SK-N-MC (cell line): ENCODE measurements around the gene CHRNA4.

Experiments used
- EZH2 ChIP-seq: fragments of 200-600 bp; sonication (generic); IDR thresholded peaks from one replicate; pipeline ENCODE4 v1.6.1; 2017; ENCODE audit warnings: antibody characterized with exemption
- FOXP2 ChIP-seq: optimal IDR thresholded peaks from 2 replicates; pipeline ENCODE3; 2011; ENCODE audit warnings: mild to moderate bottlenecking, moderate library complexity; ENCODE audit not compliant: insufficient read depth; ENCODE audit errors: extremely low read length, control extremely low read depth
- POLR2AphosphoS5 ChIP-seq: IDR thresholded peaks from 2 replicates; pipeline ENCODE4 v1.6.1; 2012; ENCODE audit warnings: mild to moderate bottlenecking, low read depth, low read length, borderline replicate concordance

DNA sequence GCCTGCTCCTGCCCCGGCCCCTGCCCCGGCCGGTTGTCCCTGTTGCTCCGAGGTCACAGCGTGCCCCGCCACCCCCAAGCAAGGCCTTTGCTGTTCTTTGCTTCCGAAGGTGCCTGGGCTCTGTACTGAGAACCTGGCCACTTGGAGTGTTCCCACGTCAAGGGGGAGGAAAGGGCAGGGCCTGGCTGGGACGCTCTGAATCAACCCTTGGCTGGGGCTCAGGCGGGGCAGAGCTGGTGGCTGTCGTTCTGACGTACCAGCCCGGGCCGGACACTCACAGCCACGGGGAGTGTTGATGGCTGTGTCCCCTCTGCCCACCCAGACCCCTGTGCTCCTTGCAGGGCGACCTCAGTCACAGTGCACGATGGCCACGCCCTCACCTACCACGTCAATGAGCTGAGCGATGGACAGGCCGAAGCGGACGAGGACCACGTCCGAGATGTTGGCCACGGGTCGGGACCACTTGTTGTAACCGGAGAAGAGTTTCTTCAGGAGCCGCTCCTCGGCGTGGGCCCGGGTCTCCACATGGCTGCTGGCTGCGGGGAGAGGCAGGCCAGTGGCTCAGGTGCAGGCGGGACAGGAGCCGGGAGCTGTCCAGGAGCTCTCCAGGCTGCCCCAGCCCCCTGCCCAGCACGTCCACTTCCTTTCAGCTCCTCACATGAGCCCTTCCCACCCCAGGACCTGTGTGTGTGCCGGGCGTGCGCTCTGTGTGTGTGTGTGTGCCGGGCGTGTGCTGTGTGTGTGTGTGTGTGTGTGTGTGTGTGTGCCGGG is 1.8 kb downstream of the CHRNA4 start:
- TF ChIP-seq POLR2AphosphoS5 (no peak), EZH2 (no peak), FOXP2 (no peak)
